ENCODE measurements around the gene LMAN2.
"Not testable (repeated sequence)": the region's sequence is repeated elsewhere in the genome, so short reads cannot be mapped to it uniquely, and the experiment has no call there.

Gene LMAN2

DNA sequence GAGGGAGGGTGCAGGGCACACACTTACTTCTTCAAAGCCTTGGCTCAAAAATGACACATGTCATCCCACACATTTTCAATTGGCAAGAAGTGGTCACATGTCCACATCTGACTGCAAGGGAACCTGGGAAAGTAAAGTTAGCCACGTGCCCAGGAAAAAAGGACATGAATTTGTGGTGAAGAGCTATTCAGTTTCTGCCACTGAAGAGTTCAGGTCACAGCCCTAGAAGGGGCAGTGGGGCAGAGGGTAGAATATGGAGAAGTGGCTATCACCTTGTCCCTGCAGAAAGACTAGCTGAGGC lies 4.3 kb upstream of the LMAN2 start:
- no peak overlapping the region for H3K4me3 Mint-ChIP-seq

DNA sequence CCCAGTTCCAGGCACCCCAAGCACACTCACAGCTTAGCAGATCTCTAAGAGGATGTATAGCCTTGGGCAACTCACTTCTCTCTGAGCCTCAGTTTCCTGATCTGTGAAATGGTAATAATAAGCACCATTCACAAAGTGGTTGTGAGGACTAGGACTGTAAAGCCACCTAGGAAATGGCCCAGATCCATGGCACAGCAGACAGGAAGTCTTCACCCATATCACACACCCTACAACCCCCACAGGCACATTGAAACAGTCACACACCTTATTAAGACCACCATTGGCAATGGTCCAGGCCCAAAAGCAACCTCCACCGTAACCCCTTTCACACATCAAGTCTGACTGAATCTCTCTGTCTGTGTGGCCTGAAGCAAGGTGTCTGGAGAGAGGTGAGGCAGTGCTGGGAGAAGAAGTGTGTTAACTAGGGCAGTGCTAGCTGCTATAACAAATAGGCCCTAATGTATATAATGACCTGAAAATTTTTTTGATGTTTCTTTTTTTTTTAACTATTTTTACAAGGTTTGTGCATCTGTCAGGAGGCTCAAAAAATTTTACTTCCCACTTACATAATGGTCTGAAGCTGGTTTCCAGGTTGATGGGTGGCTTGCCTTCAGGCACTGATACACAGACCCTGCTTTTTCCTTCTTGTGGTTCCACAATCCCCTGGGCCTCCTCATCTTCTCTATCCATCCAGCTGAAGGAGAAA lies 3.8 kb upstream of the LMAN2 start:
- peak overlapping the region; percentile 58 for H3K27ac Mint-ChIP-seq
- no peak overlapping the region for H3K4me3 Mint-ChIP-seq
- intact Hi-C loops (cut with micrococcal nuclease) = loop anchor here (5.0 kb wide), 1 partner anchor 48 kb away; no protein-coding TSS in a partner anchor
- H3K4me1 Mint-ChIP-seq (ENCODE audit: low read depth) = peaks cover 84% of the 10 kb centered on the region
- H3K9me3 Mint-ChIP-seq = peaks cover 6% of the 10 kb centered on the region
- H3K27me3 Mint-ChIP-seq = no peaks in the 10 kb centered on the region
- peaks cover 39% of the 10 kb centered on the region for H3K36me3 Mint-ChIP-seq (ENCODE audit: low read depth)

More for the DNA sequence above, 4.3 kb upstream of the LMAN2 start:
- Mint-ChIP-seq H3K4me1 (ENCODE audit: low read depth) (peaks cover 84% of the 10 kb centered on the region), H3K36me3 (ENCODE audit: low read depth) (peaks cover 39% of the 10 kb centered on the region), H3K27me3 (no peaks in the 10 kb centered on the region), H3K27ac (peak overlapping the region; percentile 58), H3K9me3 (peaks cover 6% of the 10 kb centered on the region)
- intact Hi-C loops (cut with micrococcal nuclease) = loop anchor here (5.0 kb wide), 1 partner anchor 49 kb away; no protein-coding TSS in a partner anchor

DNA sequence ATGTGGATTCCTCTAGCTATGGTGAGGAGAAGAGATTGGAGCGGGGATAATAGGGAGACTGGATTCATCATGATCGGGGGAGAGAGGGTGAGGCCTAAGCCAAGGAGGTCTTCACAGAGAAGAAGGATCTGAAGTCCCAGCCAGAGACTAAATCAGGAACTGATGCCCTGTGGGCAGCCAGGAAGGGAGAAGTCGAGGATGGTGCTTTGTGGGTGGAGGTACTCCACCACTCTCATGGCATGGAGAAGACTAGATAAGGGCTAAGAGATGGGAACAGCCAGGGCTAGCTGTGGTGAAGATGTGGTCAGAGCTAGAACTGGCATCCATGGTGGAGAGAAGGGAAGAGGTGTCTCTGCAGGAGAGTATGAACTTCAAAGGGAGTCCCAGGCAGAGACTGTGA lies 3.2 kb upstream of the LMAN2 start:
- H3K4me3 Mint-ChIP-seq = peak overlapping the region; percentile 13
- H3K27ac Mint-ChIP-seq = peak overlapping the region; percentile 58
- intact Hi-C loops (cut with micrococcal nuclease) = loop anchor here (5.0 kb wide), 1 partner anchor 47 kb away; no protein-coding TSS in a partner anchor
- H3K9me3 Mint-ChIP-seq = peaks cover 6% of the 10 kb centered on the region
- peaks cover 84% of the 10 kb centered on the region for H3K4me1 Mint-ChIP-seq (ENCODE audit: low read depth)
- H3K36me3 Mint-ChIP-seq (ENCODE audit: low read depth) = peaks cover 39% of the 10 kb centered on the region
- H3K27me3 Mint-ChIP-seq = no peaks in the 10 kb centered on the region

GRCh38 chr5:177354256-177354655 lies 2.8 kb upstream of the LMAN2 start:
- H3K4me1 Mint-ChIP-seq (ENCODE audit: low read depth) = peaks cover 84% of the 10 kb centered on the region
- no peak overlapping the region for H3K4me3 Mint-ChIP-seq
- no peaks in the 10 kb centered on the region for H3K27me3 Mint-ChIP-seq
- peak overlapping the region; percentile 58 for H3K27ac Mint-ChIP-seq
- H3K9me3 Mint-ChIP-seq = peaks cover 6% of the 10 kb centered on the region
- peaks cover 39% of the 10 kb centered on the region for H3K36me3 Mint-ChIP-seq (ENCODE audit: low read depth)
- intact Hi-C loops (cut with micrococcal nuclease) = no loop called here

DNA sequence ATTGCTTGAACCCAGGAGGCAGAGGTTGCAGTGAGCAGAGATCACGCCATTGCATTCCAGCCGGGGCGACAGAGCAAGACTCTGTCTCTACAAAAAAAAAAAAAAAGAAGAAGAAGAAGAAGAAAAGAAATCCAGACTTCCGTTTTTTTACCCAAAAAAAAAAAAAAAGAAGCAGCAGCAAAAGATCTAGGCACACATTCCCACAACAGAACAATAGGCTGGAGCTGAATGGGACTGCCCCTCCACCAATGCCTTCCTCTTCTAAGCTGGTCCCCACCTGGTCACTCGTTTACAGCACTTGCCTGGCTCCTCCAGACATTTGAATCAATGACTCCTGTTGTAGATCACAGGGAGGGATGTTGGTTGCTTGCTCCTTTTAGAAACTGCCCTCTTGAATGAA lies 1.6 kb upstream of the LMAN2 start:
- Mint-ChIP-seq H3K4me1 (ENCODE audit: low read depth) (peaks cover 77% of the 10 kb centered on the region), H3K27me3 (no peaks in the 10 kb centered on the region), H3K36me3 (ENCODE audit: low read depth) (peaks cover 37% of the 10 kb centered on the region), H3K4me3 (peak overlapping the region; percentile 96), H3K27ac (peak overlapping the region; percentile 100), H3K9me3 (peaks cover 6% of the 10 kb centered on the region)
- intact Hi-C loops (cut with micrococcal nuclease) = no loop called here

DNA sequence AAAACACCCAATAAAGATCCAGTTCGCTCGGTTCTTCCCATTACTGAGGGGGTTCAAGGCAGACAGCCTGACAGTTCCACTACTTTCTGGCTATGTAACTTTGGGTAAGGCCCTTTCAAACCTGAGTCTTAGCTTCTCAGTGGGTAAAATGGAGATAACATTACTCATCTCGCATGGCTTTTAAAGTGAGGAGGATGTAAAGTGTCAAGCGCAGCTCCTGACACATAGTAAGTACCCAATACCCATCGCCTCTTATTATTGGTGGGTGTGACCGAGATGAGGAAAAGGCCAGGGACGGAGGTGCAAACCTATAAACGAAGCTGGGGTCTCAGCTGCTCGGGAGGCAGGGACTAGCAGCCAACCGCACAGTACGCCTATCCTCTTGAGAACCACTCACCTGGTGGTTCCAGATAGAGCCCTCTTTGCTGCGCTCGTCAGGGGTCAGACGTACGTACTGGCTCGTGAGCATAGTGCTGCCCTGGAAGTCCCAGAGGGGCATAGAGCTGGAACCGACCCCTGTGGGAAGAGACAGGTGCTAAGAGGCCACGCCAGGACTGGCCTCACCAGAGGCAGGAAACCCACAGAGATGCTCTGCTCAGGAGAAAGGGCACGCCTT lies 584 bp downstream of the LMAN2 start:
- Mint-ChIP-seq H3K4me3 (peak overlapping the region; percentile 96), H3K27me3 (no peaks in the 10 kb centered on the region), H3K4me1 (ENCODE audit: low read depth) (peaks cover 66% of the 10 kb centered on the region), H3K9me3 (peaks cover 5% of the 10 kb centered on the region), H3K27ac (peak overlapping the region; percentile 100), H3K36me3 (ENCODE audit: low read depth) (peaks cover 52% of the 10 kb centered on the region)
- intact Hi-C loops (cut with micrococcal nuclease) = no loop called here

DNA sequence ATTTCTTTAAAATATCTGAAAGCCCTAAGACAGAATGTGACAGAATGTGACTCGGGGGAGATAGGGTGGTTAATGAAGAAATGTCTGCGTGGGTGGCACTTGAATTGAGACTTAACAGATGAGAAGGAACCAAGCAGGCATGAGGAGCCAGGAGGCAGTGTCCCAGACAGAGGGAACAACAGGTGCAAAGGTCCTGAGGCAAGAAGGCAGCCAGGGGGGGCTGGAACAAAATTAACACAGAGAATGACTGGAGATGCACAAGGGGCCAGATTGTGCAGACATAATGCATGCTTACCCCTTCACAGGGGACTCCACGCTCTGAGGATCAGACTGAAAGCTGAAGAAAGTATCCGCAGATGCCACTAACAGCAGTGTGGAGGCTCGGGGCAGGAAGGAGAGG lies 1.7 kb downstream of the LMAN2 start:
- Mint-ChIP-seq H3K9me3 (no peaks in the 10 kb centered on the region), H3K4me3 (peak overlapping the region; percentile 62), H3K36me3 (ENCODE audit: low read depth) (peaks cover 63% of the 10 kb centered on the region), H3K4me1 (ENCODE audit: low read depth) (peaks cover 55% of the 10 kb centered on the region), H3K27ac (no peak overlapping the region), H3K27me3 (no peaks in the 10 kb centered on the region)
- intact Hi-C loops (cut with micrococcal nuclease) = no loop called here

GRCh38 chr5:177349362-177349647 lies 2.2 kb downstream of the LMAN2 start:
- Mint-ChIP-seq H3K4me1 (ENCODE audit: low read depth) (peaks cover 50% of the 10 kb centered on the region), H3K36me3 (ENCODE audit: low read depth) (peaks cover 67% of the 10 kb centered on the region), H3K4me3 (no peak overlapping the region), H3K27me3 (no peaks in the 10 kb centered on the region), H3K27ac (no peak overlapping the region), H3K9me3 (no peaks in the 10 kb centered on the region)
- intact Hi-C loops (cut with micrococcal nuclease) = no loop called here

GRCh38 chr5:177347699-177348098 lies 3.8 kb downstream of the LMAN2 start:
- H3K27ac Mint-ChIP-seq = no peak overlapping the region
- no peak overlapping the region for H3K4me3 Mint-ChIP-seq
- no peaks in the 10 kb centered on the region for H3K9me3 Mint-ChIP-seq
- H3K27me3 Mint-ChIP-seq = no peaks in the 10 kb centered on the region
- H3K36me3 Mint-ChIP-seq (ENCODE audit: low read depth) = peaks cover 77% of the 10 kb centered on the region
- H3K4me1 Mint-ChIP-seq (ENCODE audit: low read depth) = peaks cover 42% of the 10 kb centered on the region
- intact Hi-C loops (cut with micrococcal nuclease) = no loop called here

DNA sequence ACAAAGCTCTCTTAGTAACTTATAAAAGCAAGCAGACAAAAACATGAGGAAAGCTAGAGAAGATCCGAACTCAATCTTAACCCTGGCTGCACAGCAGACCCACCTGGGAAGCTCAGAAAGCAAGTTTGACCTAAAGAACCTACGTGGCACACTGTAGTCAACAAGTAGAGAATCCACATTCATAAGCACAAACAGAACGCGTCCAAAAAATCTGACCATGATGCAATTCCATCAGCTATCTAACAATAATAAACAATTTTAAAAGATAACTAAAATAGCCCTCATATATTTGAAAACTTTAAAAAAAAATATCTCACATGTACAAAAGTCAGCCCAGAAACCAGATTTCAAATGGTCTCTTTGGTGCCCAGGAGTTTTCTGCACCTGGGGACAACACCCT lies 4.6 kb downstream of the LMAN2 start:
- Mint-ChIP-seq H3K36me3 (ENCODE audit: low read depth) (peaks cover 82% of the 10 kb centered on the region), H3K9me3 (no peaks in the 10 kb centered on the region), H3K27me3 (no peaks in the 10 kb centered on the region), H3K27ac (no peak overlapping the region), H3K4me1 (ENCODE audit: low read depth) (peaks cover 33% of the 10 kb centered on the region), H3K4me3 (no peak overlapping the region)
- intact Hi-C loops (cut with micrococcal nuclease) = no loop called here

DNA sequence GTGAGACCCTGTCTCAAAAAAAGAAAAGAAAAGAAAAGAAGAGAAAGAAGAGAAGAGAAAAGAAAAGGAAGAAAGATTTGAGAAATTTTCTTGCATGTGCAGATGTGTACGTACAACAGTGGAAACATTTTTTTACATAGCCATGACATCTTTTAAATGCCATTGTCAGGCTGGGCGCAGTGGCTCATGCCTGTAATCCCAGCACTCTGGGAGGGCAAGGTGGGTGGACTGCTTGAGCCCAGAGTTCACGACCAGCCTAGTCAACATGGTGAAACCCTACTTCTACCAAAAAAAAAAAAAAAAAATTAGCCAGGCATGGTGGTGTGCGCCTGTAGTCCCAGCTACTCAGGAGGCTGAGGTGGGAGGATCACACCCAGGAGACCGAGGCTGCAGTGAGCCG lies 6.6 kb downstream of the LMAN2 start:
- Mint-ChIP-seq H3K27ac (no peak overlapping the region), H3K4me3 (no peak overlapping the region), H3K27me3 (no peaks in the 10 kb centered on the region), H3K9me3 (no peaks in the 10 kb centered on the region), H3K4me1 (ENCODE audit: low read depth) (peaks cover 32% of the 10 kb centered on the region), H3K36me3 (ENCODE audit: low read depth) (peaks cover 83% of the 10 kb centered on the region)
- intact Hi-C loops (cut with micrococcal nuclease) = no loop called here

DNA sequence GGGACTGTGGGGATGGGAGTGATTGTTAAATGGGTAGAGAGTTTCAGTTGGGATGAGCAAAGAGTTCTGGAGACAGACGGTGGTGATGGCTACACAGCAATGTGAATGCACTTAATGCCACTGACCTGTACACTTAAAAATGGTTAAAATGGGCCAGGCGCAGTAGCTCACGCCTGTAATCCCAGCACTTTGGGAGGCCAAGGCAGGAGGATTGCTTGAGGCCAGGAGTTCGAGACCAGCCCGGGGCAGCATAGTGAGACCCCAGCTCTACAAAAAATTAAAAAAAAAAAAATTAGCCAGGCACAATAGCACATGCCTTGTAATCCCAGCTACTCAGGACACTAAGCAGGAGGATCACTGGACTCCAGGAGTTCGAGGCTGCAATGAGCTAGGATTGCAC lies 7.7 kb downstream of the LMAN2 start:
- no peaks in the 10 kb centered on the region for H3K9me3 Mint-ChIP-seq
- peaks cover 21% of the 10 kb centered on the region for H3K4me1 Mint-ChIP-seq (ENCODE audit: low read depth)
- no peaks in the 10 kb centered on the region for H3K27me3 Mint-ChIP-seq
- H3K36me3 Mint-ChIP-seq (ENCODE audit: low read depth) = peaks cover 83% of the 10 kb centered on the region
- intact Hi-C loops (cut with micrococcal nuclease) = no loop called here
- H3K4me3 Mint-ChIP-seq = no peak overlapping the region
- H3K27ac Mint-ChIP-seq = no peak overlapping the region

DNA sequence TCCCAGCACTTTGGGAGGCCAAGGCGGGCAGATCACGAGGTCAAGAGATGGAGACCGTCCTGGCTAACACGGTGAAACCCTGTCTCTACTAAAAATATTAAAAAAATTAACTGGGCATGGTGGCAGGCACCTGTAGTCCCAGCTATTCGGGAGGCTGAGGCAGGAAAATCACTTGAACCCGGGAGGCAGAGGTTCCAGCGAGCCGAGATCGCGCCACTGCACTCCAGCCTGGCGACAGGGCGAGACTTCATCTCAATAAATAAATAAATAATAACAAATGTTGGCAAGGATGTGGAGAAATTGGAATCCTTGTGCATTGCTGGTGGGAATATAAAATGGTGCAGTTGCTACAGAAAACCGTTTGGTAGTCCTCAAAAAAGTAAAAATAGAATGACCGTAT lies 8.5 kb downstream of the LMAN2 start:
- H3K27ac Mint-ChIP-seq; H3K4me3 Mint-ChIP-seq; H3K9me3 Mint-ChIP-seq; intact Hi-C loops (cut with micrococcal nuclease); H3K27me3 Mint-ChIP-seq: not testable (repeated sequence)
- peaks cover 21% of the 10 kb centered on the region for H3K4me1 Mint-ChIP-seq (ENCODE audit: low read depth)
- peaks cover 85% of the 10 kb centered on the region for H3K36me3 Mint-ChIP-seq (ENCODE audit: low read depth)

DNA sequence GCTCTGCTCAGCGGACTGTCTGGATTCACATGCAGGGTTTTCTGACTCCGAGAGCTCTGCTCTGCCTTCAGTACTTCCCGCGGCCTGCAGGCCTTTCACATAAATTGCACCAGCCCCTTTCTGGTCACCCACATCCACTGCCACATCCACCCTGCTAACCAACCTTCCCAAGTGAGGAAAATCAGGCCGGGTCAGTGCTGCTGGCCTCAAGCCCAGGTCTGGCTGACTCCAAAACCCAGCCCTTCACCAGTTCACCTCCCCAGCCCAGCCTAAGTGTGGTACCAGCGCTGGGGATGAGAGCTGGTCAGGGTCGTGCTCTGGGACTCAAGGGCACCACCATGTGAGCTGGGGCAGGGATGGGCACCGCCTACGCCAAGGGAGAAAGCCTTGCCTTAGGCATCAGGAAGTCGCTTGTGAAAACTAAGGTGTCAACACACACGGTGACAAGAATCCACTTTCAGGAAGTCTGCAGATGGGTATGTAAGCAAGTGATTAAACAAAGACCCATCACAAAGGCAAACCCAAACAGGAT lies 12.3 kb downstream of the LMAN2 start:
- no peaks in the 10 kb centered on the region for H3K27me3 Mint-ChIP-seq
- intact Hi-C loops (cut with micrococcal nuclease) = no loop called here
- no peaks in the 10 kb centered on the region for H3K9me3 Mint-ChIP-seq
- H3K27ac Mint-ChIP-seq = no peak overlapping the region
- peaks cover 89% of the 10 kb centered on the region for H3K36me3 Mint-ChIP-seq (ENCODE audit: low read depth)
- H3K4me1 Mint-ChIP-seq (ENCODE audit: low read depth) = peaks cover 23% of the 10 kb centered on the region
- H3K4me3 Mint-ChIP-seq = no peak overlapping the region
